Measurements from ENCODE around the gene EDARADD.

Gene EDARADD

GRCh38 chr1:236407059-236407458, 13.0 kb downstream of the EDARADD start:
- Mint-ChIP-seq H3K4me3 (no peak overlapping the region), H3K27ac (peak overlapping the region in 1 of 2 donors; percentile 13), H3K27me3 (peaks cover 7% of the 10 kb centered on the region), H3K4me1 (no peaks in the 10 kb centered on the region), H3K9me3 (no peaks in the 10 kb centered on the region)
- ATAC-seq = peak; percentile 23
- DNase-seq = no peak

DNA sequence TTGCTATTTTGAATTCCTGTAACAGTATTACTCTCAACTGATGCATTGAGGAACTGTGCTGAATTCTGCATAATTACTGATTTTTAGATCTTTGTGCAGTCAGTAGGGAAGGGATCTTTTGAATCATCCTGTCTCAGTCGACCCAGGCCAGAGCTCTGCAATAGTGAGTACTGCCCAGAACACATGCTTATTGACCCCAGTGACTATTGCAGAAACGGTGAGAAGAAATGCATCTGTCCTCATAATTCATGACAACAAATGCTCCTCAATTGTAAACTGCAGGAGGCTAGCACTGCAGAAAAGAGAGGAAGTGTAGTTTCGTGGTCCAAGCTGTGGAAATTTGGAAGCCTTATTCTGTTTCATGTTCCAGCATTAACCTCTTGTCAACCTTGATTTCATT, 19.6 kb downstream of the EDARADD start:
- peaks cover 6% of the 10 kb centered on the region for H3K4me1 Mint-ChIP-seq
- ATAC-seq = no peak
- no peaks in the 10 kb centered on the region for H3K27me3 Mint-ChIP-seq
- H3K9me3 Mint-ChIP-seq = no peaks in the 10 kb centered on the region
- H3K27ac Mint-ChIP-seq = no peak overlapping the region
- no peak for DNase-seq
- H3K4me3 Mint-ChIP-seq = no peak overlapping the region

- Mint-ChIP-seq H3K4me3 (peak overlapping the region; percentile 47 to 65), H3K9me3 (no peaks in the 10 kb centered on the region), H3K4me1 (peaks cover 6% of the 10 kb centered on the region), H3K27me3 (no peaks in the 10 kb centered on the region), H3K27ac (peak overlapping the region; percentile 69 to 96)
- no peak for DNase-seq
- ATAC-seq = peak; percentile 67
Observed at GRCh38 chr1:236416165-236416564, 22.1 kb downstream of the EDARADD start.

DNA sequence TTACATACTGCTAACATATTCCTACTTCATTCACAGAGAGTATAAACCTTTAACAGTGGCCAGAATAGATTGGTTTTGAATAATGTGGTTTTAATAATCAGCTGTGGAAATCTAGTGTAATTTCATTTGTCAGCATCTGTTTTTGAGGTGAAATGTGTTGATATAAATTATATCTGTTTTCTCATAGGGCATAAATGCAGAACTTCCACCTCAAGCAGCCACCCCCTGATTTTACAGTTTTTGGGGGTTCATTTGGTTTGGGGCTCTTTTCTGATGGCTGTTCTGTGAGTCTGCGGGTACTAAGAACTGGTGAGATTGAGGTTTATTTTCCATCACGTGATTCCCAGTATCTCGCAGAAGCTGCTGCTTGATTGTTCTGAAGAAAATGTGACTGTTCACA, 23.2 kb downstream of the EDARADD start:
- H3K27ac Mint-ChIP-seq = no peak overlapping the region
- no peaks in the 10 kb centered on the region for H3K9me3 Mint-ChIP-seq
- no peak for DNase-seq
- ATAC-seq = no peak
- H3K4me1 Mint-ChIP-seq = peaks cover 6% of the 10 kb centered on the region
- H3K27me3 Mint-ChIP-seq = no peaks in the 10 kb centered on the region
- no peak overlapping the region for H3K4me3 Mint-ChIP-seq

DNA sequence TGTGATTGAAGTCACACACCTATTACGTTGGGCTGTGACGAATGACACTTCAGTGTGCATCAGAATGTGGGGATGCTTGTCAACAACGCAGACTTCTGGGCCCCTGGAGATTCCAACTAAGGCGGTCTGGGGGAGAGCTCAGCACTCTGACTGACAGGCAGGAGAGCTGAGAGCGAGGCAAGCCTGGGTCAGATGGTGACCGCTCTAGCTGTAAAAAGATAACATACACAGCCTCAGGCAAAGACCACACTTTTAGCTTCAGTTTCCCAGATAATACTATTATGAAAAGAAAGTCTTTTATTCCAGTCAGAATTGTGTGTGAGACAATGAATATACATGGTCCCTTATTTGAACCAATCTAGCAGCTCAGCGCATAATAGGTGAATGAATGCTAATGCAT, 25.4 kb downstream of the EDARADD start:
- Mint-ChIP-seq H3K4me1 (peaks cover 6% of the 10 kb centered on the region), H3K4me3 (no peak overlapping the region), H3K9me3 (no peaks in the 10 kb centered on the region), H3K27me3 (no peaks in the 10 kb centered on the region), H3K27ac (no peak overlapping the region)
- DNase-seq (no peak), ATAC-seq (no peak)

GRCh38 chr1:236421022-236421421, 26.9 kb downstream of the EDARADD start:
- Mint-ChIP-seq H3K9me3 (no peaks in the 10 kb centered on the region), H3K4me3 (no peak overlapping the region), H3K27me3 (peaks cover 2% of the 10 kb centered on the region), H3K27ac (no peak overlapping the region), H3K4me1 (peaks cover 11% of the 10 kb centered on the region)
- DNase-seq (no peak), ATAC-seq (peak; percentile 36)

- H3K4me3 Mint-ChIP-seq = no peak overlapping the region
- DNase-seq (no peak), ATAC-seq (no peak)
- no peaks in the 10 kb centered on the region for H3K9me3 Mint-ChIP-seq
- H3K4me1 Mint-ChIP-seq = peaks cover 9% of the 10 kb centered on the region
- H3K27ac Mint-ChIP-seq = no peak overlapping the region
- H3K27me3 Mint-ChIP-seq = peaks cover 8% of the 10 kb centered on the region
Observed at GRCh38 chr1:236421850-236422516, 27.9 kb downstream of the EDARADD start.

- DNase-seq = no peak
- Mint-ChIP-seq H3K27me3 (peaks cover 8% of the 10 kb centered on the region), H3K4me3 (no peak overlapping the region), H3K27ac (no peak overlapping the region), H3K4me1 (peaks cover 9% of the 10 kb centered on the region), H3K9me3 (no peaks in the 10 kb centered on the region)
- ATAC-seq = no peak
Observed at GRCh38 chr1:236422517-236422876, 28.4 kb downstream of the EDARADD start.

- DNase-seq (peak; percentile 26 to 35), ATAC-seq (peak; percentile 74)
- Mint-ChIP-seq H3K4me1 (peaks cover 9% of the 10 kb centered on the region), H3K4me3 (no peak overlapping the region), H3K9me3 (no peaks in the 10 kb centered on the region), H3K27me3 (peaks cover 8% of the 10 kb centered on the region), H3K27ac (no peak overlapping the region)
Observed at GRCh38 chr1:236425031-236425663, 31.1 kb downstream of the EDARADD start.

DNA sequence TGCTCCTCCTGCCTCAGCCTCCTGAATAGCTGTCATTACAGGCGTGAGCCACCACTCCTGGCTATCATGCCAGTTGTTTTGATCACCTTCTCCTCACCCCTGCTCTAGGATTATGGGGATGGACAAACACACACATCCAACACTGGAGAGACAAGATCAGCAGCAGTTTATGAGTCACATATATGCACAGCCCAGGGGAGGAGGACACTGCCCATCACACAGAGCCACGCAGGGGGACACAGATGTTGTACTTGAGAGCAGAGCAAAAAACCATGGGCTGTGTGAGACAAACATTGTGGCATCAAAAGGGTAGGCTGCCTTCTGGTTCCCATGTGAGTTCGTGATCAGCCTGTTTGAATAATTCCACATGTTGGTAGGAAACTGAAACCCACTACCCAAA, 32.1 kb downstream of the EDARADD start:
- Mint-ChIP-seq H3K4me3 (no peak overlapping the region), H3K27me3 (peaks cover 8% of the 10 kb centered on the region), H3K27ac (no peak overlapping the region), H3K4me1 (peaks cover 9% of the 10 kb centered on the region), H3K9me3 (no peaks in the 10 kb centered on the region)
- ATAC-seq (no peak), DNase-seq (no peak)

DNA sequence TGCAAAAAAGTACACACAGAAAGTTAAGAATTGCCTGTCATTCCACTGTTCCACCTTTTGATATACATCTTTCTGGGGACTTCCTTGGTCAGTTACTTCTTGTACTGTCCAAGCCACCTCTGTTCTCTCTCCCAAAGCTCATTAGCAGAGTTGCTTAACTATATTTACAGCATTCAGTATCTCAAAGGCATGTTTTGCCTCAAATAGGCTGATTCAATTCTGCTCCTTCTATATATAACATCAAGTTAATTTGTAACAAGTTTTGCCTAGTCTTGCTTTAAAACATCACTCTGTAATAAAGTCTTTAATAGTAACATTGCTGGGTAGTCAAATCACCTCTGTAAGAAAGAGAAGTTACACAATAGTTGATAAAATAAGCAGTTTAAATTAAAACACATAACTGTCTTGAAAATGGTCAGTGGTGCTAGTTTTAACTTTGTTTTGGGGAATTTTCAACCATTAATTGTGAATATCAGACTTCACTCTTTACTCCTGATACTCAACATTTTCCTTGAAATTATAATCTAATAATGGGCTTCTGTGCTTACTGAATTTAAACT, 35.7 kb downstream of the EDARADD start:
- H3K27me3 Mint-ChIP-seq = peaks cover 8% of the 10 kb centered on the region
- H3K4me1 Mint-ChIP-seq = peaks cover 8% of the 10 kb centered on the region
- no peak overlapping the region for H3K4me3 Mint-ChIP-seq
- DNase-seq (no peak), ATAC-seq (no peak)
- H3K27ac Mint-ChIP-seq = no peak overlapping the region
- H3K9me3 Mint-ChIP-seq = no peaks in the 10 kb centered on the region

GRCh38 chr1:236433819-236434315, 39.8 kb downstream of the EDARADD start:
- Mint-ChIP-seq H3K9me3 (no peaks in the 10 kb centered on the region), H3K27me3 (peaks cover 7% of the 10 kb centered on the region), H3K4me1 (no peaks in the 10 kb centered on the region), H3K4me3 (no peak overlapping the region), H3K27ac (no peak overlapping the region)
- no peak for ATAC-seq
- DNase-seq = no peak

DNA sequence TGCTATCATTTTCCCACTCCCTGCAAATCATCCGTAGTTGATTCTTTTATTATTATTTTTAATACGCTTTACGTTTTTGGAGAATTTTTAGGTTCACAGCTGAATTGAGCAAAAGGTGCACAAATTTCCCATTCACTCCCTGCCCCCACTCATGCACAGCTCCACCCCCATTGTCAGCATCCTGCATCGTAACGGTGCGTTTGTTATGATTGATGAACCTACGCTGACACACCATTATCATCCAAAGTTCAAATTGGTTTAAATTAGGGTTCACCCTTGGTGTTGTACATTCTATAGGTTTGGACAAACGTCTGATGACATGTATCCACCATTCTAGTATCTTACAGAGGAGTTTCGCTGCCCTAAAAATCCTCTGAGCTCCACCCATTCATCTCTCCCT, 44.5 kb downstream of the EDARADD start:
- peaks cover 7% of the 10 kb centered on the region for H3K27me3 Mint-ChIP-seq
- DNase-seq (no peak), ATAC-seq (no peak)
- no peaks in the 10 kb centered on the region for H3K4me1 Mint-ChIP-seq
- H3K4me3 Mint-ChIP-seq = no peak overlapping the region
- no peak overlapping the region for H3K27ac Mint-ChIP-seq
- H3K9me3 Mint-ChIP-seq = no peaks in the 10 kb centered on the region

GRCh38 chr1:236440373-236440772, 46.3 kb downstream of the EDARADD start:
- Mint-ChIP-seq H3K9me3 (no peaks in the 10 kb centered on the region), H3K4me3 (no peak overlapping the region), H3K27ac (no peak overlapping the region), H3K27me3 (peaks cover 7% of the 10 kb centered on the region), H3K4me1 (no peaks in the 10 kb centered on the region)
- ATAC-seq (no peak), DNase-seq (no peak)

- Mint-ChIP-seq H3K27me3 (no peaks in the 10 kb centered on the region), H3K4me3 (no peak overlapping the region), H3K27ac (no peak overlapping the region), H3K4me1 (no peaks in the 10 kb centered on the region), H3K9me3 (no peaks in the 10 kb centered on the region)
- DNase-seq (no peak), ATAC-seq (no peak)
Observed at GRCh38 chr1:236450779-236451178, 56.7 kb downstream of the EDARADD start.

GRCh38 chr1:236451796-236452373, 57.8 kb downstream of the EDARADD start:
- Mint-ChIP-seq H3K4me3 (no peak overlapping the region), H3K27ac (no peak overlapping the region), H3K4me1 (no peaks in the 10 kb centered on the region), H3K27me3 (no peaks in the 10 kb centered on the region), H3K9me3 (no peaks in the 10 kb centered on the region)
- DNase-seq (peak; percentile 9 to 23), ATAC-seq (peak; percentile 66)
